Stimulated activated CD8-positive, alpha-beta memory T cell treated with anti-CD3 and anti-CD28 coated beads, Interleukin-7, amount 100 ng/mL, for 4 hours (primary cell): ENCODE results near the gene MBOAT1.
"Not testable (repeated sequence)": the region's sequence is repeated elsewhere in the genome, so short reads cannot be mapped to it uniquely, and the experiment has no call there.

Experiments used
- DNase-seq, 2 donors: peaks; one replicate each; pipeline ENCODE4 v3.0.0-alpha.2; 2020; ENCODE audit warnings: low read depth in 2 of 2

Gene MBOAT1

DNA sequence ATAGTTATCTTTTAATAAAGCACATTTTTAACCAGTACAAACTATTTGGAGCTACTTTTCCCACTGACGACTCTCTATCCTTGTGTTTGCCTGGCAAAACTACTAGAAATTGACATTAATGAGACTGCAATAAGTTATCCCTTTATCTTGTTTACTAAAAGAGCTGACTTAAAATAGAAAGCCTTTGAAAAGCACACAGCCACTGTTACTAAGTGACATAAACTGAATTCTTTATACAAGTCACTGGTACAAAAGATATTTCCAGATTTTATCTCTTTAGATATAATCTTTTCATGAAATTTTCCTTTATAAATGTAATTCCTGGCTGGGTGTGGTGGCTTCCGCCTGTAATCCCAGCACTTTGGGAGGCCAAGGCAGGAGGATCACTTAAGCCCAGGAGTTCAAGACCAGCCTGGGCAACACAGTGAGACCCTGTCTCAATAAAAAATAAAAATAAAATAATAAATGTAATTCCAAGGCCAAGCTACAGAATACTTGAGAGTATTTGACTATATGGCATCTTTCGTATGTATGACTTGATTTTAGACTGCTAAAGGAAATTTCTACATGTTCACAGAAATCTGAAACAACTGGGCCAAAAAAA lies 9.5 kb downstream of the MBOAT1 start:
- no peak for DNase-seq

DNA sequence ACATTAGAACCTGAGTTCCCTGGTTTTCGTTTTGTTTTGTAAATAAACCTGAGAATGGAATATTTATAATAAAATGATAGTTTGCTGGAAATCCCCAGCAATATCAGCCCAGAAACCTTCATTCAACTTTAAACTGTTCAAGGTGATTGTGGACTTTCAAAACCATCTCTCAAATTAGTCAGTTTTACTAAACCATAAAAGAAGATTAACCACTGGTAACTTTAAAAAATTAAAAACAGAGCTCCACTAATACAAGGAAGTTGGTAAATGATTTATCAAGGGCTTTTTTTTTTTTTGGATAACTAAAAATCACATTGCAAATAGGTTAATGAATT lies 10.0 kb downstream of the MBOAT1 start:
- DNase-seq: no peak

DNA sequence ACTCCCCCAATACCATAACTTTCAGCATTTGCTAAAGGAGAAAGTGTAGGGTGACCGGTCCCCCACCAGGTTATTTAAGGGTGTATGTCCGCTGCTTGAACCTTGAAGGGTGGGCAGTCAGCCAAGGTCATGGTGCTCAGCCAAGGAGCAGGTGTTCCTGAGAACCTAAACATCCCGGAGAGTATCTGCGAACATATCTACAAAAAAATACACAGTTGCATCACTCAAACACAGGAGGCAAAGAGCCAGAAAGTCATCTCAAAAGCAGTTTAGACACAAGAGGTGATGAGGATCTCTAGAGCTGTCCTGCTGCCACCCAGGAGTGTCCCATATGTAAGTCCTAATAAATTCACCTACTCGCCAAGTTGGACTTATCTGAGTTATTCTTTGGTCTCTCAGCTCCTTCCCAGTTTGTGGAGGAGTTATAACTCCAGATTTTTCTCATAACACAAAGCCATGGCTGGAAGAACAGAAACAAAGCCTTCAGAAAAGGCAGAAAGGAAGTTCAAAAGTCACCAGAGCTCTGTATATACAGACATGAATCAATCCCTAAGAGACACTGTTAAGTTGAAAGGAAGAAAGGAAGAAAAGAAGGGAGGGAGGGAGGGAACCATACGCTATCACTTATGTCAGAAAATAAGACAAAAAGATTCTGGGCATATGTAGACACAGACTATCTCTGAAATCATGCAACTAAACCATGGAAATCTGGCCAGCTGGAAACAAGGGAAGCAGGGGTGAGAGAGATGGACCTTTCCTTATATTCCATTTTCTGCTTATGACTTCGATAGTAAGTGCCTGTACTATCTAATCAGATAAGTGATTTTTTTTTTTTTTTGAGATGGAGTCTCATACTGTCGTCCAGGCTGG lies 11.3 kb downstream of the MBOAT1 start:
- no peak for DNase-seq

DNA sequence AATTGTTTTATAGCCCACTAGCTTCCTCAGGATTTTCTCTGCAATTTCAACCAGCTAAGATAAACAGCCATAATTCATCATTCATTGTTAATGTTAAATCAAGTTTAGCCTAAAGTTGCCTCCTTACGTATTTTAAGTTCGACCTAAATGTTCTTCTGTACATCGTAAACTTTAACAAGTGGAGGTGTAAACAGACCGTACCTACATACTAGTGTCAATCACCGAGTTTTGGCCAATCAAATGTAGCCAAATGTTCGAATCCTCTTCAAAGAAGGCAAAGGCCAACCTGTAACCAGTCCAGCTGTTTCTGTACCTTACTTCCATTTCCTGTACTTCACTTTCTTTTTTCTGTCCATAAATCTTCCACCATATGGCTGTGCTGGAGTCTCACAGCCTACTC lies 13.5 kb downstream of the MBOAT1 start:
- DNase-seq: no peak

DNA sequence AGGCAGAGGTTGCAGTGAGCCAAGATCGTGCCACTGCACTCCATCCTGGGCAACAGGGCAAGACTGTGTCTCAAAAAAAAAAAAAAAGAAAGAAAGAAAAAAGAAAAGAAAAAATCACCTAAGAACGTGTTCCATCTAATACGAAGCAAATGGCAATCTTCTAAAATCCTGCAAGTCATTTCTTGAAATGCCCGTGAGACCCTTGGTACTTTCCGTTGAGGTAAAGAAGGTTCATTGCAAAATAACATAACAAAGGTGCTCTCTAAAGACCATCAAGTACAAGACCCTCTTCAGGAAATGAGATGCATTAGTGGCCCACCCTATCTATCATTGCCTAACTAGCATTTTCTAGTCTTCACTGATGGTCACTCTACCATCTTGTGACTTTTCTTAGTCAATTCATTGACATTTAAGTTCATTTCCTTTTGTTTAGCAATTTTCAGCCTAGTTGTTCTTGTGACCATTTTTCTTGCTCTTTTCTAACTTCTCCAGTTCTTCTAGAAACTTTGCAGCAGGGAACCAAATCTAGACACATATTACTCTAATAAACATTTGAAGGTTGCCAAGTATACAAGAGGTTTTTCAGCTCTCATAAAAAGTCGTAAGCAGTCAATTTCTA lies 14.0 kb downstream of the MBOAT1 start:
- no peak for DNase-seq

DNA sequence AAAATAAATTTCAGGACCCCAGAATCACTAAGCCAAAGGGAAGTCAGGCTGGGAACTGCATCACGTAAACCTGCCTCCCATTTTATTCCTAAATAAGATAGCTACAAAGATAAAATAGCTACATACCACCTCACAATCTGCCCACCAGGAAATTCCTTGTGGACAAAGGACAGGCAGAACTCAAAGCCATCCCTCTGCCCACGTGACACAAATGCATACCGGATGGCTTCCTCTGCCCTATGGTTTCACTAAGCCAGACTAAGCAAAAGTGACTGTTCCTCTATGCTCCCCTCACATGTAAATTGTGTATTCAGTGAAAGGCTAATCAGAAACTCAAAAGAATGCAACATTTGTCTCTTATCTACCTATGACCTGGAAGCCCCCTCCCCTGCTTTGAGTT lies 15.0 kb downstream of the MBOAT1 start:
- no peak for DNase-seq

DNA sequence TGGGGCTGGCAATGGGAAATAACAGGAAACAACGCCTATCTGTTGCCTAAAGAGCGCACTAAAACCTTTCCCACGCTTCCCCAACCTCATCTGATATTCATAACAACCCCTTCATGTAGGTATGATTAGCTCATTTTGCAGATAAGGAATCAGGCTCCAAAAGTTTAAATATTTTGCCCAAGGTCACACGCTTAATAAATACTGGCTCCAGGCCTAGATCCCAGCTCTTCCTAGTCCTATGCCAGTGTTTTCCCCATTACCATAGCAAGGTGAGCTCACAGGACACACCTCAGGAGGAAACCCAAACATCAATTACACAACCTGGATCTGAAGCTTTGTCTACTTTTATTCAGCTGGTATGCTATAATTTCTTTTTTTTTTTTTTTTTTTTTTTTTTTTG lies 19.6 kb downstream of the MBOAT1 start:
- no peak for DNase-seq

DNA sequence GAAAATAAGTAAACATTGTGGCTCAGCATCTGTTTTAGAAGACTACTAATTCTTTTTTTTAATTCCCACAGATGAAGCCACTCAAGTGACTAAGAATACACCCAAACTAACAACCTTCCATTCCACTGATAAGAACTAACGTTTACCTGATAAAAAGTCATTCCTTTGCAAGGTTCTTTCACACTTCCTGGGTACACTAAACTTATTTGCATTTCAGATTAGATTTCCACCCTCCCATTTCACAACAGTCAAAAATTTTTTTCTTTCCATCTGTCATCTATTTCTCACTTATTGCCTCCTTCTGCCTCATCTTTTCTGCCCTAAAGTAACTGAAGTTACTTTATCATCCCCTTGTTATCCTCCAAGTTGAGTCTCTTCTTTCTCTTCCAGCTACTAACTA lies 20.3 kb downstream of the MBOAT1 start:
- no peak for DNase-seq

DNA sequence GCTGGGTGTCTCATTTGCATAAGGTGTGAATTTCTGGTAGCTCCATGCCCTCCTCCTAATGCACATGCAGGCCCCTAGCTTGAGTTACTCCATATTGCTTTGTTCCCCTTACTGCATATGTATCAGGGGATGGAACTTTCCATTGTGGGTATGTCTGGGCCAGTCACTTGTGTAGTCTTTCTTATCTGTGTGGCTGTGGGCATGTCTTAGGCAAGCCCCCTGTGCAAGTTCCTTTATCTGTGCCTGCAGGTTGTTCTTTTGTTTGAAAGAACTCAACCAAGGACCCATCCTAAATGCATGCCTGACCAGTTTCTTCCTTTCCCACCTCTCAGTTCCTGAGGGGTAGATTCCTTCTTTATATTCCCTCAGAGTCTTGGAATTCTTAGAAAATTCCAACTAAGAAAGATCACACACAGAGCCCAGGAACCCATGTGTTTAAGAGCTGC lies 23.6 kb downstream of the MBOAT1 start:
- DNase-seq: no peak

DNA sequence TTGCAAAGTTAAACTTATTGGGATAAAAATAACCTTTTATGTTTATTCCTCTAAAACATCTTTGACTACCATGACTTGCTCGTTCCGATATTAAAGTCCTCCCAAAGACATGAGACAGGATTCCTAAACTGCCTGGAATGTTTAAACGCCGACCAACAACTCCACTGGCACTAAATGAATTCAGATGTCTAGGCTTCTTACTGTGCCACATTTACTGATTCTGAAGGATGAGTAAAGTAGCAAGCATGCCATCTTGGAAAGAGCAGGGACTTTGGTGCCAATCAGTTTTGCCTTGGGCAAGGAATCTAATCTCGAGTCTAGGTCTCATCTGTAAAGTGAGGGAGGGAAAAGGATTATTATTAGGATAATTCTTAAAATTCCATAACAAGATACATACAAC lies 25.3 kb downstream of the MBOAT1 start:
- DNase-seq: no peak

DNA sequence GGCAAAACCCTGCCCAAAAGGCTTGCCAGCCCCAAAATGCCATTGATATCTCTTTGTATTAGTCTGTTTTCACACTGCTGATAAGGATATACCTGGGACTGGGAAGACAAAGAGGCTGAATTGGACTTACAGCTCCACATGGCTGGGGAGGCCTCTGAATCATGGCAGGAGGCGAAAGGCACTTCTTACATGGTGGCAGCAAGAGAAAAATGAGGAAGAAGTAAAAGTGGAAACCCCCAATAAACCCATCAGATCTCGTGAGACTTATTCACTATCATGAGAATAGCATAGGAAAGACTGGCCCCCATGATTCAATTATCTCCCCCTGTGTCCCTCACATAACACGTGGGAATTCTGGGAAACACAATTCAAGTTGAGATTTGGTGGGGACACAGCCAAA lies 28.6 kb downstream of the MBOAT1 start:
- DNase-seq: no peak

DNA sequence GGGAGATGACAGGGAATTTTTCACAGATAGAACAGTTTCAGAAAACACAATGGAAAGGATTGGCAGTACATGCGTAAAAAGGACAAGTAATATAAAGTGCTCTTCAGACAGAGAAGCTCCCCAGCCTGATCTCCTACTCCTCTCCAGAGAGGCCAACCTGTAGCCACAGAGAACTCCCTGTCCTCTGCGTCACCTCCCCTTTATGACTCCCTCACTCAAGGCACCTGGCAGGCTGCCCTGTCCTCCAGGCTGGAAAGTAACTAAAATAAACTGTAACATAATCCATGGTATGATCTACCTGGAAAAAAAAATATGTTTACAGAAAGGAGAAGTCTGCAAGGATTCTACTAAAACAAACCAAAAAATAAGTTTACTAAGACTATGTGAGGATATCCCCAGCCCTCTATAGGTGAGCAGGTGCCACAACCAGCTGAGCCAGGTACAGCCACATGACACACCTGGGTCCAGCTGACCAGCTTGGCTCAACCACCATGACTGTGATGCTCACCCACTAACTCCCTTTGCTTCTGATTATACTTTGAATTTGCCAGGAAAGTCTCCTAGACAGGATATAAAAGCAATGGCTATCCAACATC lies 29.2 kb downstream of the MBOAT1 start:
- no peak for DNase-seq

DNA sequence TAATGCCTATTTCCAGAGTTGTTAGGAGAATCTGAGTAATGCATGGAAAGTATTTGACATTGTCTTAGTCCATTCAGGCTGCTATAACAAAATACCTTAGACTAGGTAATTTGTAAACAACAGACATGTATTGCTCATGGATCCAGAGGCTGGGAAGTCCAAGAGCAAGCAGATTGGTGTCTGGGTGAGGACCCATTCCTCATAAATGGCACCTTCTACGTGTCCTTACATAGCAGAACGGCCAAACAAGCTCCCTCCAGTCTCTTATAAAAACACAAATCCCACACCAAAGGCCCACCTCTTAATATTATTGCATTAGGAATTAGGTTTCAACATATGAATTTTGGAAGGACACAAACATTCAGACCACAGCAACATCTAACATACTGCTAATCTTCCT lies 30.2 kb downstream of the MBOAT1 start:
- no peak for DNase-seq

DNA sequence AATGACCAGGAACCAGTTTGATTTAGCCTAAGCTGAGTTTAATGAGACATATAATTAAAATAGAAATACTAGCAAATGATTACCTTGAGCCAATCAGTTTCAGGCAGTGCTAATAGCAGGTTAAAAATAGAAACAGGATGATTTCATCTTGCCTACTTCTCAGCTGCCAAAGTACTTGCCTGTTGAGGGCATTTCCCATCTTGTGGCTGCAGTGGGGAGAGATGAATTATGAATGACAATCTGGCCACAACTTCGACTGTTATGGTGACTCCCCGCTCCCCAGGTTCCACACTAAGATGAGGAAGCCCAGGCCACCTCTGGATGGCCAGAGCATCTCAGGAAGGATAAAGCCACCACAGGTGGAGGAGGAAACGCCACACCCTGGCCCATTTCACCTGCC lies 31.3 kb downstream of the MBOAT1 start:
- no peak for DNase-seq

DNA sequence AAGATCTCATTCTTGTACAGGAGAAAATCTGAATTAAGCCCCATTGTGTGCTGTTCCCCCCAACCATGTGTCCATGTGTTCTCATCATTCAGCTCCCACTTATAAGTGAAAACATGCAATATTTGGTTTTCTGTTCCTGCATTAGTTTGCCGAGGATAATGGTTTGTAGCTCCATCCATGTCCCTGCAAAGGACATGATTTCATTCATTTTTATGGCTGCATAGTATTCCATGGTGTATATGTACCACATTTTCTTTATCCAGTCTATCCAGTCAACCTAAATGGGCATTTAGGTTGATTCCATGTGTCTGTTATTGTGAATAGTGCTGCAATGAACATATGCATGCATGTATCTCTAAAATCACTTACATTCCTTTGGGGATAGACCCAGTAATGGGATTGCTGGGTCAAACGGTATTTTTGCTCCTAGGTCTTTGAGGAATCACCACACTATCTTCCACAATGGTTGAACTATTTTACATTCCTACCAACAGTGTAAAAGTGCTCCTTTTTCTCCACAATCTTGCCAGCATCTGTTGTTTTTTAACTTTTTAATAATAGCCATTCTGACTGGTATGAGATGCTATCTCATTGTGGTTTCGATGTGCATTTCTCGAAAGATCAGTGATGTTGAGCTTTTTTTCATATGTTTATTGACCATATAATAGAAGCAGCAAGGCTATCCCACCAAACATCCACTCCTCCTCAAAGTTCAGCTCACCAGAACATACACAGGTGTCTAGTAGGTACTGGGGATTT lies 32.8 kb downstream of the MBOAT1 start:
- DNase-seq: not testable (repeated sequence)

DNA sequence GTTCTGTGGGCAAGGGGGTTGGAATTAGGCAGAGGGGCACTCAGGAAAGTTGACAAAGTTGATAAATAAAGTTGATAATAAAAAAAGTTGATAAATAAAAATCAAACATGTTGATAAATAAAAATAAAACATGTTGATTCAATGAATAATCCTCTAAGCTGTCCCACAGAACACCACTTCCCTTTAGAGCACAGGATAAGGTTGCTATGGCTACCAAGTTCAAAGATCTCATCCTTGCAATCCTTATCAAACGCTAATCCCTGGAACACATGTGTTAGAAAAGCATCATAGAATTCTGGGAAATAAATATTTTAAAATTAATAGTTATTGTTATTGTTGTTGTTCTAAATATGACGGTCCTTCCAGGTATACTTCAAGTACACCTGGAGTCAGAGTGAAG lies 33.9 kb downstream of the MBOAT1 start:
- DNase-seq: no peak

DNA sequence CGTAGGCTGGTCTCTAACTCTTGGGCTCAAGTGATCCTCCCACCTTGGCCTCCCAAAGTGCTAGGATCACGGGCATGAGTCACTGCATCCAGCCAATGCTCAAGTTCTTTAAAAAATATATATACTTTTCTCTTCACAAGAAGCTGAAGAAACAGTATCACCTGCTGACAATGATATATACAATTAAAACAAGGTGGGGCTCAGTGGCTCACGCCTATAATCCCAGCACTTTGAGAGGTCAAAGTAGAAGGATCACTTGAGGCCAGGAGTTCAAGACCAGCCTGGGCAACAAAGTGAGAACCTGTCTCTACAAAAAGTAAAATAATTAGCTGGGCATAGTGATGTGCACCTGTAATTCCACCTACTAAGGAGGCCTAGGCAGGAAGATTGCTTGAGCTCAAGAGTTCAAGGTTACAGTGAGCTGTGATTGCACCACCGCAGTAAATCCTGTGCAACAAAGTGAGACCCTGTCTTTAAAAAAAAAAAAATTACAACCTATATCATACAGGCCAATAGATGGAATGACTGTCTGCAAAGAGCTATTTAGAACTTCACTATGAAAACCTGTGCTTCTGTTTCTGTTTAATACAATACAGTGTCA lies 36.4 kb downstream of the MBOAT1 start:
- DNase-seq: no peak

DNA sequence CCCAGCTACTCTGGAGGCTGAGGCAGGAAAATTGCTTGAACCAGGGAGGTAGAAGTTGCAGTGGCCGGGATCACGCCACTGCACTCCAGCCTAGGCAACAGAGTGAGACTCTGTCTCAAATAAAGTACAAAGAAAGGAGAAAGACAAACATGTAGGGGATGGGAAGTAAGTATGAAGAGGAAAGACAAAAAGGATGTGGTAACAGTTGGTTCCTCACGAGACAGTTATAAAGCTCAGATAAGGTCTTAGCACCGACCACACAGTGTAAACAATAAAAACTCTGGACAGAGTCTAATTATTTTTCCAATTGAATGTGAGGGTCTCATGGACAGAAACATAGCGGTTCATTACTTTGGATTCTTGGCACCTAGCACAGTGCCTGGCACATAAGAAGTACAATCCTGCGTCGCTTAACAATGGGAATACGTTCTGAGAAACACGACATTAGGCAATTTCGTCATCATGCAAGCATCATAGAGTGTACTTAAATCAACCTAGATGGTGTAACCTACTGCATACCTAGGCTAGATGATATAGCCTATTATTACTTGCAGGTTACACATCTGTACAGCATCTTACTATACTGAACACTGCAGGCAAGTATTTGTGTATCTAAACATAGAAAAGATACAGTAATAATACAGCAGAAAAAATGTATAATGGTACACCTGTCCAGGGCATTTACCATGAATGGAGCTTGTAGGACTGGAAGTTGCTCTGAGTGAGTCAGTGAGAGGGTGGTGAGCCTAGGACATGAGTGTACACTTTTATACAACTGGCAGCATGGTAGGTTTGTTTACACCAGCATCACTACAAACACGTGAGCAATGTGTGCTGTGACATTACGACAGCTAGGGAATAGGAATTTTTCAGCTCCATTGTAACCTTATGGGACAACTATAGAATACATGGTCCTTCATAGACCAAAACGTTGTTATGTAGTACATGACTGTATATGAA lies 38.2 kb downstream of the MBOAT1 start:
- DNase-seq: no peak

DNA sequence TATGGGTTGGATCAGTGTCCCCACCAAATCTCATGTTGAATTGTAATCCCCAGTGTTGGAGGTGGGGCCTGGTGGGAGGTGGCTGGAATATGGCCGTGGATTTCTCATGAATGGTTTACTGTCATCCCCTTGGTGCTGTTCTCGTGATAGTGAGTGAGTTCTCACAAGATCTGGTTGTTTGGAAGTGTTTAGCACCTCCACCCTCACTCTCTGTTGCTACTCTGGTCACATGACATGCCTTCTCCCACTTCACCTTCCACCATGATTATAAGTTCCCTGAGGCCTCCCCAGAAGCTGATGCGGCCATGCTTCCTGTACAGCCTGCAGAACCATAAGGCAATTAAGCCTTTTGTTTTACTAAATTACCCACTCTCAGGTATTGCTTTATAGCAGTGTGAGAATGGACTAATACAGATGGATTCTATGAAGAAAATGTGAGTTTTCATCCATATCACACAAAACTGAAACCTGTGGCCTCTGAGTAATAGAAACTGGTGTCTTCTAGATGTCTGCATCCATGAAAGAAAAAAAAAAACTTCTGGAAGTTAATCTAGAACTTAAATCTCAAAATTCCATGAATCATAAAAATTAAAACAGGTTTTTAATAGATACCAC lies 39.3 kb downstream of the MBOAT1 start:
- DNase-seq: no peak
